Raji (cell line): Measurements from ENCODE around the gene IFRD1.

ENCODE experiments used
- POLR2A ChIP-seq: IDR thresholded peaks from 2 replicates; pipeline ENCODE4 v1.6.1; 2011; ENCODE audit warnings: low read depth, low read length, control low read depth; ENCODE audit not compliant: insufficient read depth

The IFRD1 gene

GRCh38 chr7:112430649-112431048 is 19.6 kb upstream of the IFRD1 start:
- TF ChIP-seq POLR2A, result no peak

DNA sequence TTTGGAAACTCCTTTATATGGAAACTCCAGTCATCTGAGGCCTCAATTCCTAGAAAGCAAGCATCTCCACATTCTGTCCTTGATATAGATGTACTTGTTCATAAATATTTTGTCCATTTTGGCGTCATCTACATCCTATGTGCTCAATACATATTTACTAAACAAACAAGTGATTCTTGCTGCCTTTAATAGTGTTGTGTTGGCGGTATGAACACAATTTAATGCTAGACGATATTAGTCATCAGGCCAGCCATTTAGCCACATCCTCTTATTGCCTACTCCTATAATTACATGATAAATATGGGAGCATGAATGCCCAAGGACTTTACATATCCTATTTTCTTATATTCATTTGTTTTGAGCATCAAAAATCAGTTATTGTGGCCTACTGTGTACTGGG is 18.5 kb upstream of the IFRD1 start:
- TF ChIP-seq POLR2A, result no peak

- no peak for TF ChIP-seq POLR2A
Measured at GRCh38 chr7:112433289-112433688, 17.0 kb upstream of the IFRD1 start.

DNA sequence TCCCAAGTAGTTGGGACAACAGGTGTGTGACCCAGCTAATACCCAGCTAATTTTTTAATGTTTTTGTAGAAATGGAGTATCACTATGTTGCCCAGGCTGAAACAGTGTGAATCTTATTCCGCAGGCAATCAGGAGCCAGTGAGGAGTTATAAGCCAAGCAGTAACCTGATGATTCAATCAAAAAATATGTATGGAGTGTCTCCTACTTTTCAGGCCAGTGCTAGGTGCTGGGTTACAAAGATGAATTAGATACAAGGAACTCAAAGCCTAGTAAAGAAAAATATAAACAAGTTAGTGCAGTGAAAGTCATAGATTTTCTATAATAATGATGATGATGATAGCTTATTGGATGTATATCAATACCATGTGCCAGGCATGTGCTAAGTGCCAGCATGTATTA is 13.2 kb upstream of the IFRD1 start:
- no peak for TF ChIP-seq POLR2A

DNA sequence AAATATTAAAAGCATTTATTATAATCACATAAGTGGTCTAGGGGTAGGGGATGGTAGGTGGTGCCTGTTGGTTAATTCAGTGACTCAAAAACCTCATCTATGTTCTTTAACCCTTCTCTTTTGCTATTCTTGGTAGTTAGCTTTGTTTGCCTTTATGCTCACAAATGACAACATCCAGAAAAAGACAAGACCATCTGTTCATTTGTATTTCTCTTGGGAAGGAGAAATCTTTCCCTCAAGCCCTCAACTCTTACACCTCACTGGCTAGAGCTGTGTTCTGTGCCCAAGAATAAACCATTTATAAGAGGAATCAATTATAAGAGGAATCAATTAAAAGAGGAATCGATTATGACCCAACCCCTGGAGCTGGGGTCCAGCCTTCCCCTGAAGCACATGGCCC is 10.8 kb upstream of the IFRD1 start:
- TF ChIP-seq POLR2A, result no peak

GRCh38 chr7:112442210-112442609 is 8.1 kb upstream of the IFRD1 start:
- no peak for TF ChIP-seq POLR2A

DNA sequence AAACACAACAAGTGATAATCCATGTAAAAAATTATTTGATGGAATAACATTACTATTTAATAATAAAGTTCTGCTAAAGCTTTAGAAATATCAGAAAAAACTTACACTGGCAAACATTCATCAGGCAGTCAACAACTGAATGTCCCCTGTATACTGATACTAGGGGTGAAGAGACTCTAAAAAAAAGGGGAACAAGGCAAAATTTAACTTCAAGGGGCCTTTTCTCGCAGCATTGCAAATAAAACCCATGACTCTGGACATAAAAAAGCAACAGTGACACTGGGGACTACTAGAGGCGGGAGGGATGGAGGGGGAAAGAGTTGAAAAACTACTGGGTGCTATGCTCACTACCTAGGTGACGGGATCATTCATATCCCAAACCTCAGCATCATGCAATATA is 5.8 kb upstream of the IFRD1 start:
- TF ChIP-seq POLR2A, result no peak

DNA sequence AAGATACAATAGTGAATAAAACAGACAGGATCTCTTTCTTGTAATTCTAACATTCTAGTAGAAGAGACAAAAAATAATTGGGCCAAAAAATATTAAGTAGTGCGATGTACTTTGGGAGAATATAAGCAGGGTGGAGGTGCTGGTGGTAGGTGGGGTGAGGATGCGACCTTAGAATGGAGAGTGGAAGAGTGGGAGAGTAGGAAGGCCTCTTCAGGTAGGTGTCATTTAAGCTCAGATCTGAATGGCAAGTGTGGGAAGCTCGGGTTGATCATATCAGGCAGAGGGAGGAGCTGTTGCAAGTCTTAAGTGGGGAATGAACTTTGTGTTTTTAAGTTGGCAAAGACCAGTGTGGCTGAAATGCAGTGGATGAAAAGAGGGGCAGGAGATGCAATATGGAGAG is 3.8 kb upstream of the IFRD1 start:
- TF ChIP-seq POLR2A, result no peak

- TF ChIP-seq POLR2A, result no peak
Measured at GRCh38 chr7:112447406-112447805, 2.9 kb upstream of the IFRD1 start.

DNA sequence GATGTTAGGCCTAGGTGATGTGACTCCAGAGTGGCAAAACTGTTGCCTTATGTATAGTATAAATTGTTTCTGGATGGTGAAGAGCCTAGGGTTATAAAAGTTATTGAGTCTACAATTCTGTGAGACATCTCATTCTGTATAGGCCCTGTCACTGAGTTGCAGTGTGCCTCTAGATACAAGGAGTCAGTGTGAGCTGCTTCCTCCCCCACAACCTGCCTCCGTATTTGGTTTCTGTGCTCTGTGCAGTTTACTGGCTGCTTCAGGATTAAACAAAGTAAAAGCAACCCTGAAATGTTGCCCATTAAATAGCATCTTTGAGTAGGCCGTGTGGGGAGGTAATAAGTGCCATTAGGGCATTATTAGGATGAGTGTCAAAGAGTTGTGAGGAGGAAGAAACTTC is 1.9 kb upstream of the IFRD1 start:
- TF ChIP-seq POLR2A, result no peak

- no peak for TF ChIP-seq POLR2A
Measured at GRCh38 chr7:112448891-112449290, 1.4 kb upstream of the IFRD1 start.

DNA sequence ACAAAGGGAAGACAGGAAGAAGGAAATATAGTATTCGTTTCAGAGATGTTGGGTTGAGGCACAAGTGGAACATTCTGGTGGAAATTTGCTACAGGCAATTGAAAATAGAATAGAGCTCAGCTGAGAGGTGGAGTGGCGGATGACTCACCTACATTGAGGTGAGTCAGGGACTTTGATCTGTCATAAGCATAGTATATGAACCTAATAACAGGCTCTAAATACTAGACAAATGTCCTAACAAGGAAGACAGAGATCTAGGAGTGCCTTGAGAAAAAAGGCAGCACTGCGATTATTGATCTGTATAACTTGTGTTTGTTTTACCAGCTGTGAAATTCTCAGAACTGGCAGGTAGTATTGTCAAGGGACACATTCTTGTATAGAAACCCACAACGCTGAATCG is 907 bp upstream of the IFRD1 start:
- no peak for TF ChIP-seq POLR2A

DNA sequence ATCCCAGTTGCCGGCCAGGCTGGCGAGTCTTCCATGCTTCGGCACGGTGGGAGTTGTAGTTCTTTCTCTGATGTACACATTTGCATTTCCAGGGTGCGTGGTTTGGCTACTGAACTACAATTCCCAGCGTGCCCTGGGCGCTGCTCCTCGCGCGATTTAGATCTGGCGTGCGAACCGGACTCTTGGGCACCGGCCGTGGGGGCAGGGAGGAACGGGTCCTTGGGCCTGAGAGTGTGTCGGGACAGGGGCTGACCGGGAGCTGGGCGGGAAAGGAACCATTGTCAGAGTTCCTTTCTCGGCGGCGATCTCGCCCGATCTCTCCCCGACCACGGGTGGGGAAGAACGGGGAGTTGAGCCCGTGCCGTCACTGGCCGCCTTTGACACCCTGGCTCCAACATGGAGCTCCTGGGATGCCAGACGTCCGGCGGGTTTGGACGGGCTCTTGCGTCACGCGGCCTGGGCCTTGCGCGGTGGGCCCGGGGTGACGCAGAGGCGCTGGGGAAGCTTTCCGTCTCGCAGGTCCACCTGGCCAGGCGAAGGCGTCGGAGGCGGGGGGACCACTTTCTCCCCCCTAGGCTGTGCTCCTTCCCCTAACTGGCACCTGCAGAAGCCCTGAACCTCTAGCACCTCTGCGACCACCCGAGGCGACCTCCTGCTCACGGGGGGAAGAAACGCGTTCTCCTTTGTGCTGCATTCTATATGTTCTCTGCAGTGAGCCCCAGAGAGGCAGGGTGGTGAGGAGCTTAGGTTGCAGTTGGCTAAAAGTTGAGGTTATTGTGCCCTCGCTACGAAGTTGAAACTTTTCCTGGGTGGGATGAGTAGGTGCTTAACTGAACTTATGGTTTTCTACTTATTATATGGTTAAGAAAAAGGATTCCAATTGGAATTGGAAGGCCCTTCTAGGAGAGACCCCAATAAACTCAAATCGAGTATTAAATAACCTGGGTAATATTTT is 824 bp downstream of the IFRD1 start:
- TF ChIP-seq POLR2A, result no peak; the same call in 1 of the 2 replicates

DNA sequence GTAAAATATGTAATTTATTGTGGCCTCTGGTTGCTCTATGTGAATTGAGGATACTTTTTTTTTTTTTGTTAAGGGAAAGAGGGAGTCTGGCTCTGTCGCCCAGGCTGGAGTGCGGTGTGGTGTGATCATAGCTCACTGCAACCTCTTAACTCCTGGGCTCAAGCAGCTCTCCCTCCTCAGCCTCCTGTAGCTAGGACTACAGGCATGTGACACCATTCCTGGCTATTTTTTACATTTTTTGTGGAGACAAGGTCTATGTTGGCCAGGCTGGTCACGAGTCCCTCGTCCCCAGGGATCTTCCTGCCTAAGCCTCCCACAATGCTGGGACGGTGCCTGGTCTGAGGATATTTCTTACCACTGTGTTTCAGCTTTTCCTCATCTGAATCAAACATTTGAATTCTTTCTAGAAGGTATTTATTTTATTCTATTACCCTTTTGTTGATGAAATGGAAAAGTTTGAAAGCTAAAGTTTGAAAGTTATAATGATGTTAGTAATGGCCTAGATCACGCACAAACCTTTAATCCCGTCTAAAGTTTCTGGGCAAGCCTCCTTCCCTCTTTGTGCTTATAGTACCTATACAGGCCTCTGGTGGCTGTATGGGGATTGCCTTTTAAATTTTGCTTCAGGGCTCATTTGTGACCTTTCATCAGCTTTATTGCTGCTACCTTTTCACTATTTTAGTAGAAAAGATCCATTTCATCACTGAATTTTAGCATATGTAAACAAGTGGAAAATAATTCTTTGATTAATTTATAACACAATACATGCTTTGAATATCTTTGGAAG is 2.0 kb downstream of the IFRD1 start:
- TF ChIP-seq POLR2A, result no peak

DNA sequence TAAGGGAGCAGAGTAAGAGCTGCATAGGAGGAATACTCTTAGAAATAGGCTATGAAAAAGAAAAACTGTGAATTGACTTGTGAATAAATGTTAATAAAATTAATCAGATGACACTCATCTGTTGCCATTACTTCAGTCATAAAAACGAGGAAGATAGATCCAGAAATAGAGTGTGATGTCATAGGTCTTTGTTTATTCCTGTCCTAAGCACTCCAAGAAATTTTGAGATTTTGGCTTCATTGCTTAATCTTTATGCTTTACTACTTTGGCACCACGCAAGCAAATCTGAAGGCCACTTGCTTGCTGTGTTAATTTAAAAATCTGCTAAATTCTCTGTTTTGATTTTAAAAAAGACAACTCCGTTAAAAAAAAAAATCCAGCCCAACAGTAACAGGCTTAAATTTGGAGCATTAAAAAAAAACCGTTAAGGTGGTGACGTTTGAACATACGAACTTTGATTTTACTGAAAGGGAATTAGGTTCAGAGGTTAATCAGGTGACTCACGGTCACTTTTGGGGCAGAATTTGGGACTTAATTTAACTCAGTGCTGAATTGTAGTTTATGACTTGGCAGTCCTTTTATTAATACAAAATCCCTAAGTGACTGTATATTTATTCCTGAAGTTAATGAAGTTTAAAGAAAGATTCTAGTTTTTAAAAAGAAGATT is 3.4 kb downstream of the IFRD1 start:
- TF ChIP-seq POLR2A, result no peak

DNA sequence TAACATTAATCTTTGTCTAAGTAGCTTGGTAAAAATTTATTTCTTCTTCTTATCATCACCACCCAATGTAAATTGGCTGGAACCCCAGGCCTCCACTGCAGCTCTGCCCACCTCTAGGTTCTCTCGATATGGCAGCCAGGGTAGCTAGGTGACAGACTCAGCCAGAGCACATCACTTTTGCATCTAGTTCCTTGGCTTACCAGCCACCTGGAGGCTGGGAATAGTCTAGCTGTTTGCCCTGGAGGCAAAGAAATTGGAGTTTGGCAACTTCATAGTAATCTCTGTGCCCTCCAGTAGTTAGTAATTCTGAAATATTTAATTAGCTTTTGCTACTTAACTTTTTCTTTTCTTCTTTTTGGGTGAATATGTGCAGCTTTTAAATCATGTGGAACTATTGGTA is 9.4 kb downstream of the IFRD1 start:
- TF ChIP-seq POLR2A, result no peak

- no peak for TF ChIP-seq POLR2A
Measured at GRCh38 chr7:112462236-112462635, 12.0 kb downstream of the IFRD1 start.
